Transverse colon (tissue), 4 donors: ENCODE results near the gene TMEM150C. TPM values are rescaled to one million over a fixed set of nuclear protein-coding genes. Genes with fewer than 3 reads are reported as not detected.

Source experiments
- DNase-seq: peaks from one replicate; pipeline ENCODE4 v3.0.0-alpha.2; 2019
- H3K27ac ChIP-seq, 4 donors: fragments of 200-600 bp; sonication (generic); 2 replicates each; pipeline ENCODE4 v1.5.1; 2016 to 2018; ENCODE audit warnings: inconsistent platforms in 4 of 4
- H3K27me3 ChIP-seq: fragments of 200-600 bp; sonication (generic); 2 replicates; pipeline ENCODE4 v1.5.1; 2017; ENCODE audit warnings: inconsistent platforms
- H3K36me3 ChIP-seq, 4 donors: fragments of 200-600 bp; sonication (generic); 2 replicates each; pipeline ENCODE4 v1.5.1; 2017 to 2019; ENCODE audit warnings: inconsistent platforms in 4 of 4
- H3K4me1 ChIP-seq, 4 donors: fragments of 200-600 bp; sonication (generic); 2 replicates each; pipeline ENCODE4 v1.5.1; 2017 to 2020; ENCODE audit warnings: inconsistent platforms in 4 of 4
- H3K4me3 ChIP-seq, 4 donors: fragments of 200-600 bp; sonication (generic); 1 replicate in 1 of 4; 2 replicates in 3 of 4; pipeline versions ENCODE4 v1.5.1 to v1.6.1; 2017 to 2019; ENCODE audit warnings: inconsistent platforms in 4 of 4
- H3K9me3 ChIP-seq, 2 donors: fragments of 200-600 bp; sonication (generic); 2 replicates each; pipeline ENCODE4 v1.5.1; 2017 to 2019; ENCODE audit warnings: inconsistent platforms in 2 of 2
- CTCF ChIP-seq, 5 experiments: fragments of 200-600 bp in 3 of 5; fragments of 450-650 bp in 2 of 5; sonication (generic) in 3 of 5; IDR thresholded peaks; 1 replicate in 2 of 5; 2 replicates in 3 of 5; pipeline ENCODE4 v1.5.1; 2016 to 2017; ENCODE audit warnings: antibody characterized with exemption in 5 of 5, inconsistent platforms in 3 of 5, mild to moderate bottlenecking in 2 of 5, moderate library complexity in 1 of 5
- EP300 ChIP-seq: sonication (generic); formaldehyde crosslinking; IDR thresholded peaks from one replicate; pipeline ENCODE4 v1.6.1; 2017; ENCODE audit warnings: antibody characterized with exemption, low read depth
- POLR2A ChIP-seq: fragments of 450-650 bp; IDR thresholded peaks from one replicate; pipeline ENCODE4 v1.6.1; 2016; ENCODE audit warnings: antibody characterized with exemption, mild to moderate bottlenecking, moderate library complexity
- POLR2AphosphoS5 ChIP-seq, 3 donors: sonication (generic); formaldehyde crosslinking; IDR thresholded peaks; one replicate each; pipeline ENCODE4 v1.6.1; 2016; ENCODE audit warnings: antibody characterized with exemption in 3 of 3
- WGBS, 2 donors: methylation state at CpG; one replicate each; pipeline ENCODE4 v1.1.5; 2018; ENCODE audit warnings: low coverage in 1 of 2; 5-methylcytosine and 5-hydroxymethylcytosine counted together
- in situ Hi-C, 4 donors: fragments of 200-750 bp; cut with MboI; loops; one replicate each; pipeline versions ENCODE4 v1.15.0 to v1.15.1; 2017; ENCODE audit warnings: low sequenced_read_pairs in 3 of 4, low pct_ligation_motif_present in 1 of 4, low pct_unique_long_range_greater_than_20kb in 1 of 4
- intact Hi-C: fragments of 100-400 bp; cut with DNase I; formaldehyde crosslinking; loops from one replicate; pipeline ENCODE4 v1.15.1; 2023; ENCODE audit warnings: low total_unique reads
- total RNA-seq, 4 donors: library from RNA; depleted of rRNA; stranded (reverse); fragments of >200 nt; gene quantifications; one replicate each; pipeline ENCODE4 v1.1.0, GENCODE V29; 2016

TMEM150C gene
- total RNA-seq, 4 donors from 2014 or later = 0.37 to 6.6 (median 5.9) TPM; not detected in 1

- TF ChIP-seq EP300 (no peak), POLR2A (no peak), CTCF (IDR thresholded peaks at IDR 0.05) (no peak), POLR2AphosphoS5 (IDR thresholded peaks at IDR 0.05) (no peak)
- Histone ChIP-seq H3K4me3 (no peak overlapping the region), H3K27me3 (no peaks in the 10 kb centered on the region), H3K36me3 (no peaks in the 10 kb centered on the region), H3K27ac (no peak overlapping the region), H3K4me1 (peaks cover 0 to 10% (median 1%) of the 10 kb centered on the region in 4 donors), H3K9me3 (no peaks in the 10 kb centered on the region)
- WGBS, 2 donors = 43 to 45% methylated on average over 5 of the region's 5 CpGs
- in situ Hi-C loops (no loop called here), intact Hi-C loops (no loop called here)
- no peak for DNase-seq
Observed at GRCh38 chr4:82593411-82593810, 31.6 kb upstream of the TMEM150C start.

GRCh38 chr4:82592639-82593038 is 30.9 kb upstream of the TMEM150C start:
- no peak overlapping the region for H3K27ac ChIP-seq
- TF ChIP-seq POLR2AphosphoS5 (IDR thresholded peaks at IDR 0.05) (no peak), POLR2A (no peak), CTCF (IDR thresholded peaks at IDR 0.05) (no peak), EP300 (no peak)
- H3K4me1 ChIP-seq = peaks cover 0 to 10% (median 1%) of the 10 kb centered on the region in 4 donors
- no peaks in the 10 kb centered on the region for H3K36me3 ChIP-seq
- H3K27me3 ChIP-seq = no peaks in the 10 kb centered on the region
- in situ Hi-C loops (no loop called here), intact Hi-C loops (no loop called here)
- WGBS, 2 donors = 86 to 93% methylated on average over 2 to 3 of the region's 3 CpGs
- no peaks in the 10 kb centered on the region for H3K9me3 ChIP-seq
- no peak overlapping the region for H3K4me3 ChIP-seq
- DNase-seq = no peak

- 43 to 79% methylated on average over 1 to 5 of the region's 5 CpGs for WGBS, 2 donors
- Histone ChIP-seq H3K4me1 (peaks cover 0 to 10% (median 1%) of the 10 kb centered on the region in 4 donors), H3K4me3 (no peak overlapping the region), H3K27me3 (no peaks in the 10 kb centered on the region), H3K9me3 (no peaks in the 10 kb centered on the region), H3K27ac (no peak overlapping the region), H3K36me3 (no peaks in the 10 kb centered on the region)
- in situ Hi-C loops (no loop called here), intact Hi-C loops (no loop called here)
- no peak for DNase-seq
- TF ChIP-seq POLR2A (no peak), CTCF (IDR thresholded peaks at IDR 0.05) (no peak), POLR2AphosphoS5 (IDR thresholded peaks at IDR 0.05) (no peak), EP300 (no peak)
Observed at GRCh38 chr4:82591592-82591991, 29.8 kb upstream of the TMEM150C start.

GRCh38 chr4:82589756-82590155 is 28.0 kb upstream of the TMEM150C start:
- no peak for TF ChIP-seq POLR2AphosphoS5 (IDR thresholded peaks at IDR 0.05)
- TF ChIP-seq POLR2A = no peak
- TF ChIP-seq EP300 = no peak
- no peak for TF ChIP-seq CTCF (IDR thresholded peaks at IDR 0.05)
- no peak for DNase-seq
- no peak overlapping the region for H3K4me3 ChIP-seq
- H3K27me3 ChIP-seq = no peaks in the 10 kb centered on the region
- in situ Hi-C loops (no loop called here), intact Hi-C loops (no loop called here)
- 63 to 67% methylated on average over 1 of the region's 1 CpG for WGBS, 2 donors
- no peak overlapping the region for H3K27ac ChIP-seq
- no peaks in the 10 kb centered on the region for H3K36me3 ChIP-seq
- peaks cover 0 to 10% (median 1%) of the 10 kb centered on the region in 4 donors for H3K4me1 ChIP-seq
- no peaks in the 10 kb centered on the region for H3K9me3 ChIP-seq
